ENCODE results near the gene C2orf49.

GRCh38 chr2:105328281-105329196 is 8.8 kb upstream of the C2orf49 start:
- no peak for TF ChIP-seq POLR2A (IDR thresholded peaks at IDR 0.05)
- no peak for TF ChIP-seq CTCF (IDR thresholded peaks at IDR 0.05)
